T-helper 2 cell (primary cell): Measurements from ENCODE around the gene HSPG2.
"Not testable (repeated sequence)": the region's sequence is repeated elsewhere in the genome, so short reads cannot be mapped to it uniquely, and the experiment has no call there.

Experiments used
- DNase-seq, 5 experiments: peaks; one replicate each; pipeline versions ENCODE4 v3.0.0 to v3.0.0-alpha.2; 2012 to 2022

The HSPG2 gene

GRCh38 chr1:21783679-21784603, 153.2 kb downstream of the HSPG2 start:
- no peak for DNase-seq

- DNase-seq = peak; percentile 95 to 98 (median 96)
Observed at GRCh38 chr1:21782868-21783678, 154.0 kb downstream of the HSPG2 start, which contains the start of gene USP48. TSS of gene USP48 (minus strand) at chr1:21783149. CDS start at chr1:21782957, 192 bp downstream.

- DNase-seq = peak; percentile 33 to 79 (median 44)
Observed at GRCh38 chr1:21782349-21782867, 154.7 kb downstream of the HSPG2 start.

- DNase-seq = peak in 1 of 5 experiments; percentile 9
Observed at GRCh38 chr1:21781815-21782348, 155.2 kb downstream of the HSPG2 start.

- peak in 2 of 5 experiments; percentile 39 to 55 for DNase-seq
Observed at GRCh38 chr1:21779613-21780521, 157.2 kb downstream of the HSPG2 start.

- no peak for DNase-seq
Observed at GRCh38 chr1:21778405-21778727, 158.7 kb downstream of the HSPG2 start.

- not testable (repeated sequence) for DNase-seq
Observed at GRCh38 chr1:21776925-21777324, 160.2 kb downstream of the HSPG2 start.

GRCh38 chr1:21775985-21776562, 161.0 kb downstream of the HSPG2 start:
- DNase-seq = no peak

- no peak for DNase-seq
Observed at GRCh38 chr1:21775550-21775914, 161.6 kb downstream of the HSPG2 start.

- no peak for DNase-seq
Observed at GRCh38 chr1:21774835-21775549, 162.1 kb downstream of the HSPG2 start.

- peak in 1 of 5 experiments; percentile 66 for DNase-seq
Observed at GRCh38 chr1:21773585-21773984, 163.5 kb downstream of the HSPG2 start.
